Measurements from ENCODE around the gene TRABD2A.

TRABD2A gene

DNA sequence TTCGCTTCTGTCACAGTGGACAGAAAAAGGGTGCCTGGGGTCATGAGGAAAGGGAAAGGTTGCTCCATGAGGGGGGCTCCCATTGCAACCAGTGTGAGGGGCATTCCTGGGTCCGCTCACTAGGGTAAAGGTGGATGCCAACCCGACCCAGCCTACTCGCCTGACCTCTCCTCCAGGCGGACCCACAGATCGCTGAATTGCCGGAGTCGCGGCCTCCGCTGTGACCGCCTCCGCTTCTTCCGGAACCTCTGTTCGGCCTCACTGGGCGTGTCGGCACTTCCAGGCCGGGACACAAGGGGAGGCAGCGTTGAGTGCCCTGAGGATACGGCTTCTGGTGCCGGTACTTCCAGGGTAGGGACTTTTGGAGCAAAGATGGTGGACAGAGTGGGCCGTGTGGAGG, 57.1 kb downstream of the TRABD2A start:
- Histone ChIP-seq H3K9me2 (replicated peaks; ENCODE audit: insufficient read depth, low read length) (no peaks in the 10 kb centered on the region), H3K4me2 (ENCODE audit: low read depth, low read length) (no peak overlapping the region), H3K9ac (ENCODE audit: low read length) (no peak overlapping the region), H3K36me3 (replicated peaks; ENCODE audit: insufficient read depth, low read length) (no peaks in the 10 kb centered on the region), H3F3A (ENCODE audit: insufficient read depth, low read length) (no peaks in the 10 kb centered on the region; the same call in 1 of the 2 replicates), H4K20me1 (ENCODE audit: insufficient read depth, low read length) (no peaks in the 10 kb centered on the region), H2AFZ (ENCODE audit: low read length) (no peak overlapping the region), H3K4me3 (ENCODE audit: low read length) (no peak overlapping the region), H3K27ac (ENCODE audit: low read length) (no peak overlapping the region), H3K79me2 (ENCODE audit: low read length) (no peaks in the 10 kb centered on the region), H3K9me3 (replicated peaks; ENCODE audit: insufficient read depth, low read length) (no peaks in the 10 kb centered on the region), H3K4me1 (ENCODE audit: low read length) (peaks cover 17% of the 10 kb centered on the region), H3K27me3 (replicated peaks; ENCODE audit: insufficient read depth, low read length) (no peaks in the 10 kb centered on the region)
- TF ChIP-seq CTCF (IDR thresholded peaks at IDR 0.05; ENCODE audit: low read length) = no peak
- TF ChIP-seq EZH2 (optimal IDR thresholded peaks at IDR 0.05; ENCODE audit: low read depth, low read length) = no peak
- TF ChIP-seq EZH2phosphoT487 (IDR thresholded peaks at IDR 0.05; ENCODE audit: low read length) = no peak
- DNase-seq = no peak

DNA sequence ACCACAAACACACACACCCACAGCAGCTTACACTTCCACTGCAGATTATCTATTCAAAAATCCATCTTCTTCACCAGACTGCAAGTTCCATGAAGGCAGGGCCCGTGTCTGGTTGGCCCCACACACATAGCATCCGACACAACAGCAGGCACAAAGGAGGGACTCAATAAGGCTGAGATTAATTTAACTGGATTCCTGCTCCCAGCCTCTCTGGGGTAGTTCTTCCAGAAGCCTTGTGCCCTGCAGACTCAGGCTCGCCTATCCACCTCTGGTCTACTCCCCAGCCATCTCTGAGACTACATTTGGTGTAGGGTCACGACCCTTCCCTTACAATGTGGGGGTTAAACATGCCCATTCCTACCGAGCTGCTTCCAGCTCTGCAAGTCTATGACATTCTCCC, 57.7 kb downstream of the TRABD2A start:
- Histone ChIP-seq H3K27me3 (replicated peaks; ENCODE audit: insufficient read depth, low read length) (no peaks in the 10 kb centered on the region), H3K4me2 (ENCODE audit: low read depth, low read length) (no peak overlapping the region), H3K27ac (ENCODE audit: low read length) (no peak overlapping the region), H3K9ac (ENCODE audit: low read length) (no peak overlapping the region), H3K79me2 (ENCODE audit: low read length) (no peaks in the 10 kb centered on the region), H3K9me3 (replicated peaks; ENCODE audit: insufficient read depth, low read length) (no peaks in the 10 kb centered on the region), H3K4me3 (ENCODE audit: low read length) (no peak overlapping the region), H2AFZ (ENCODE audit: low read length) (no peak overlapping the region), H3F3A (ENCODE audit: insufficient read depth, low read length) (no peaks in the 10 kb centered on the region; the same call in 1 of the 2 replicates), H3K9me2 (replicated peaks; ENCODE audit: insufficient read depth, low read length) (no peaks in the 10 kb centered on the region), H3K4me1 (ENCODE audit: low read length) (peaks cover 11% of the 10 kb centered on the region), H4K20me1 (ENCODE audit: insufficient read depth, low read length) (no peaks in the 10 kb centered on the region), H3K36me3 (replicated peaks; ENCODE audit: insufficient read depth, low read length) (no peaks in the 10 kb centered on the region)
- no peak for TF ChIP-seq EZH2phosphoT487 (IDR thresholded peaks at IDR 0.05; ENCODE audit: low read length)
- TF ChIP-seq CTCF (IDR thresholded peaks at IDR 0.05; ENCODE audit: low read length) = no peak
- TF ChIP-seq EZH2 (optimal IDR thresholded peaks at IDR 0.05; ENCODE audit: low read depth, low read length) = no peak
- DNase-seq = no peak

- H3K27me3 ChIP-seq (replicated peaks; ENCODE audit: insufficient read depth, low read length) = no peaks in the 10 kb centered on the region
These were observed 59.1 kb downstream of the TRABD2A start for GRCh38 chr2:84821806-84822205.

More at GRCh38 chr2:84821806-84822205, 59.1 kb downstream of the TRABD2A start:
- Histone ChIP-seq H3K4me2 (ENCODE audit: low read depth, low read length) (no peak overlapping the region), H3K9ac (ENCODE audit: low read length) (no peak overlapping the region), H3K9me3 (replicated peaks; ENCODE audit: insufficient read depth, low read length) (no peaks in the 10 kb centered on the region), H3K79me2 (ENCODE audit: low read length) (no peaks in the 10 kb centered on the region), H2AFZ (ENCODE audit: low read length) (no peak overlapping the region), H3F3A (ENCODE audit: insufficient read depth, low read length) (peaks cover 9% of the 10 kb centered on the region), H3K4me3 (ENCODE audit: low read length) (no peak overlapping the region), H4K20me1 (ENCODE audit: insufficient read depth, low read length) (no peaks in the 10 kb centered on the region), H3K27ac (ENCODE audit: low read length) (no peak overlapping the region), H3K4me1 (ENCODE audit: low read length) (peaks cover 11% of the 10 kb centered on the region), H3K36me3 (replicated peaks; ENCODE audit: insufficient read depth, low read length) (no peaks in the 10 kb centered on the region), H3K9me2 (replicated peaks; ENCODE audit: insufficient read depth, low read length) (no peaks in the 10 kb centered on the region)
- TF ChIP-seq EZH2 (optimal IDR thresholded peaks at IDR 0.05; ENCODE audit: low read depth, low read length) (no peak), EZH2phosphoT487 (IDR thresholded peaks at IDR 0.05; ENCODE audit: low read length) (no peak), CTCF (IDR thresholded peaks at IDR 0.05; ENCODE audit: low read length) (no peak)
- no peak for DNase-seq
